Mononuclear cell (primary cell): Measurements from ENCODE around the gene IYD. TPM values are rescaled to one million over a fixed set of nuclear protein-coding genes. Genes with fewer than 3 reads are reported as not detected.
A peak's percentile ranks its signal among the peaks of the same experiment; 100 is the strongest.

ENCODE experiments used
- H3K27me3 ChIP-seq: 2 replicates; pipeline ENCODE4 v1.6.0; 2011; ENCODE audit warnings: low read length, control low read depth; ENCODE audit not compliant: insufficient read depth
- H3K4me1 ChIP-seq: 2 replicates; pipeline ENCODE4 v1.5.1; 2011; ENCODE audit warnings: mild to moderate bottlenecking, low read length, control low read depth; ENCODE audit not compliant: insufficient read depth
- H3K4me3 ChIP-seq: 2 replicates; pipeline ENCODE4 v1.5.1; 2011; ENCODE audit warnings: mild to moderate bottlenecking, low read length, moderate library complexity
- H3K9me3 ChIP-seq: 2 replicates; pipeline ENCODE4 v1.5.1; 2011; ENCODE audit warnings: low read depth, mild to moderate bottlenecking, control low read depth, low read length
- total RNA-seq: library from RNA; depleted of rRNA; stranded (reverse); fragments of >200 nt; gene quantifications from one replicate; pipeline ENCODE4 v1.2.3, GENCODE V29; 2012

Gene IYD
- total RNA-seq, 1 donor, result not detected

DNA sequence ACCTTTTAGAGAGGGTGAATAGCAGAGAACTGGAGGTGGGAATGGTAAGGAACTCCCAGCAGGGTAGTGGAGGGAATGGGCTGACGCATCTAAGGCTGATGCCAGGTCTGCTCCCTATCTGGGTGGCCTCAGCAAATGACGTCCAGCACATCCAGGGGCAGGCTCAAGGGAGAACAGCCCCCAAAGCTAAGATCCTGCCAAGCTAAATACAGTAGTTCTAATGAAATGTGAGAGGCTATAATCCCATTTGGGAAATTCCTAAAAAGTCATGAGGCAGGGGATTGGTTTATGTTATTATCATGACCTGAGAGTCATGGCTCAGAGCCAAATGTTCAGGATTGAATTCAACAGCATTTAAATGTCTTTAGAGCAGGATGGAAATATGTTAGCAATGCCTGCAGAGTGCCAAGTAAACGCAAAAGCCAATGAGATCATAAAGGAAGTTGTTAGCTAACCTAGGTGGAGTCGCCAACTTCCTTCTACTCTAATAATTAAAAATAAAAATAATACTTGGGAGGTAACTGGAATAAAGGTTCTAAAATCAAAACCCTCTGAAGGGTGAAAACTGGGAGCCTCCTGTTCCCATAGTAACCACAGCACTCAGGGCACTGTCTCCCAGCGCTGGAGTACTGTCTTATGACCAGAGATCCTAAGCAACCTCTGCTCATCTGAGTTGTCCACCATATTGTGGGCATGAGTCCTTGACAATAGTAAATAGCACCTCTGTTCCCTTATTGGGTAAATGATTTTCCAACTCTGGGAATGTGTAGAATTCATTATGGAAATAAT, 34.8 kb downstream of the IYD start:
- no peaks in the 10 kb centered on the region for H3K9me3 ChIP-seq
- no peaks in the 10 kb centered on the region for H3K4me1 ChIP-seq
- no peak overlapping the region for H3K4me3 ChIP-seq
- peaks cover 2% of the 10 kb centered on the region for H3K27me3 ChIP-seq

GRCh38 chr6:150406948-150407347, 38.1 kb downstream of the IYD start:
- Histone ChIP-seq H3K4me1 (no peaks in the 10 kb centered on the region), H3K4me3 (no peak overlapping the region), H3K9me3 (no peaks in the 10 kb centered on the region), H3K27me3 (peaks cover 5% of the 10 kb centered on the region)

- no peaks in the 10 kb centered on the region for H3K4me1 ChIP-seq
- peaks cover 4% of the 10 kb centered on the region for H3K27me3 ChIP-seq
- H3K9me3 ChIP-seq, result no peaks in the 10 kb centered on the region
- no peak overlapping the region for H3K4me3 ChIP-seq
Observed at GRCh38 chr6:150408842-150409241, 40.0 kb downstream of the IYD start.

GRCh38 chr6:150409576-150410066, 40.8 kb downstream of the IYD start:
- no peaks in the 10 kb centered on the region for H3K9me3 ChIP-seq
- no peak overlapping the region for H3K4me3 ChIP-seq
- peaks cover 2% of the 10 kb centered on the region for H3K27me3 ChIP-seq
- no peaks in the 10 kb centered on the region for H3K4me1 ChIP-seq

DNA sequence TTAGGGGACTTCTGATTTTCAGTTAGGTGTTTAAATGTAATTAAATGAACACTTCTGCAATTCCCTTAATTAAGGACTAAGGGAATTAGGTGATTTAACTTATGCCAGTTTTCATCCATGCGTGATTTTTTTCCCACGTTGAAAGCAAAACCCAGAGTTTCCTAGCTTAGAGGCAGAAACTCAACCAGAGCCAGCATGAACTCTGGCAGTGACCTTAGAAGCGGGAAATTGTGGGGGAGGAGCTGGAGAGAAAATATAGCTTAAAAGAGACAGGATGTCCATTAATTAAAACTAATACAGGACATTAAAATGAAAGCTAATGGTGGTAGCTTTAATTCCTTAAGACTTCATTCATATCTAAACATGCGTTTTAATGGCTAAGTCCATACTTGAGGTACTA, 41.6 kb downstream of the IYD start:
- H3K4me1 ChIP-seq, result no peaks in the 10 kb centered on the region
- no peaks in the 10 kb centered on the region for H3K9me3 ChIP-seq
- H3K27me3 ChIP-seq, result peaks cover 2% of the 10 kb centered on the region
- no peak overlapping the region for H3K4me3 ChIP-seq

DNA sequence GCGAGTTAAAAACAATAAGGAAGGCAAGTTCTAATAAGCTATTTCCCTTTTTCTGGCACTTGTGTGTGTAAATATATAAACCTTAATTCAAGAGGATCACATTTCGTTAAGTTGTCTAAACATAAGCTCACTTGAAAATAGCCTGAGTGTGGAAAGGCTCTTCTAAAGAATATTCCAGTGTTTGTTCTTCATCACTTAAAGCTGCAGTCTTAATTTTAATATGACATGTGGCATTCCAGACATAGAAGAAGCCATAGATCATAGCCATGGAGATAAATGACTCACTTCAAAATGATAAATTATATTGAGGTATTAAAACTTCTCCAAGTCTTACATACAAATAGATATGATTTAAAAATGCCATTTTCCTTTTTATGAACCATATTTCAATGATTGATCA, 42.1 kb downstream of the IYD start:
- no peaks in the 10 kb centered on the region for H3K9me3 ChIP-seq
- H3K4me3 ChIP-seq, result no peak overlapping the region
- no peaks in the 10 kb centered on the region for H3K4me1 ChIP-seq
- H3K27me3 ChIP-seq, result peaks cover 2% of the 10 kb centered on the region

DNA sequence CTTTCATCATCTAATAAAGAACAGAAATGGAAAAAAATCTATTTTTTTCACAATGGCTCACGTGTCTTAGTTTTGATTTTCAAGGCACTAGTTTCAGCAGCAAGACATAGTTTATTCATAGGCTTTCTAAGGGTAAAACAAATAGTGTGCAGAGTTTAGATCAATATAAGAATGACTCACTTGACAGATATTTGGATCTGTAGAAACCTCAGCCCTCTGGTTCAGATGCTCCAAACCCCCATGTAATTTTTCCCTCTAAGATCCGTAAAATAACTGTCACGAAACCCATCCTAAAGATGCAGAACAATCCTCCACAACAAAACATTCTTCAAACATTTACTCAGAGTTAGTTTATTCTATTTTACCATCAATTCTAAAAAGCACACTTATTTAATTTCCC, 43.4 kb downstream of the IYD start:
- Histone ChIP-seq H3K4me1 (no peaks in the 10 kb centered on the region), H3K27me3 (peaks cover 2% of the 10 kb centered on the region), H3K4me3 (no peak overlapping the region), H3K9me3 (no peaks in the 10 kb centered on the region)

DNA sequence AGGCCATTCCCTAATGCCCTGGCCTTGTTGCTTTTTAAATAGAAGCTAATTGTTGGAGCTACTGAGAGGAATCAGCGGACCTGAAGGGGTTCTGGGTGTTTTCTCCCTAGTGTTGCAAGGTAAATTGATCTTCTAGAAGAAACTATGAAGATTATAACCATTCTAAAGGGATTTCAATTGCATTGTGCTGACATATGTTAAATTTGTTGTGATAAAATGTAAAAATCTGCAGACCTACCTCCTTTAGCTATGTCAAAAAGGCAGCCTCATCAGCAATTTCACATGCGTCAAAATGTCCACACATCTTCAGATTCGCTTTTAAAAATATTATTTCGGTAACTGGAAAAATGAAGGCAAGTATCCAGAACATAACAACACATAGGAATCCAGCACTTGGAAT, 44.4 kb downstream of the IYD start:
- Histone ChIP-seq H3K4me3 (no peak overlapping the region), H3K4me1 (no peaks in the 10 kb centered on the region), H3K9me3 (no peaks in the 10 kb centered on the region), H3K27me3 (peaks cover 2% of the 10 kb centered on the region)

- no peaks in the 10 kb centered on the region for H3K4me1 ChIP-seq
- H3K9me3 ChIP-seq, result no peaks in the 10 kb centered on the region
- no peak overlapping the region for H3K4me3 ChIP-seq
- H3K27me3 ChIP-seq, result peaks cover 2% of the 10 kb centered on the region
Observed at GRCh38 chr6:150413781-150414281, 45.0 kb downstream of the IYD start.

DNA sequence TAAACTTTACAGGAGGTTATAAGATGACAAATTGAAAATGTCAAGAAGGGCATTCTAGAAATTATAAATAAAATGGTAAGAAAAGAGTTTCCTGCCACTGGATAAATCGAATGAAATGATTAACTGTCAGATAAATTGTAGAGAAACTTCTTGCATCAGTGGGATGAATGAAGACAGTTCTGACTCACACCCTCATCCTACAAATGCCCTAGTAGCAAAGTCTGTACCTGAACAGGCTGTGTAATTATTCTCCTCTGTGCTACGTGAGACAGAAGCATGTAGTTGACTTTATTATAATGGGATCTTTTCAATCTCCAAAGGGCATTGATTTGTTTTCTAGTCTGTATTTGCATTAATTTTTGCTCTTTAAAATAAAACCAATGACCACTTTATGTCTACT, 47.3 kb downstream of the IYD start:
- H3K27me3 ChIP-seq, result no peaks in the 10 kb centered on the region
- H3K4me3 ChIP-seq, result no peak overlapping the region
- peaks cover 4% of the 10 kb centered on the region for H3K4me1 ChIP-seq
- H3K9me3 ChIP-seq, result no peaks in the 10 kb centered on the region

DNA sequence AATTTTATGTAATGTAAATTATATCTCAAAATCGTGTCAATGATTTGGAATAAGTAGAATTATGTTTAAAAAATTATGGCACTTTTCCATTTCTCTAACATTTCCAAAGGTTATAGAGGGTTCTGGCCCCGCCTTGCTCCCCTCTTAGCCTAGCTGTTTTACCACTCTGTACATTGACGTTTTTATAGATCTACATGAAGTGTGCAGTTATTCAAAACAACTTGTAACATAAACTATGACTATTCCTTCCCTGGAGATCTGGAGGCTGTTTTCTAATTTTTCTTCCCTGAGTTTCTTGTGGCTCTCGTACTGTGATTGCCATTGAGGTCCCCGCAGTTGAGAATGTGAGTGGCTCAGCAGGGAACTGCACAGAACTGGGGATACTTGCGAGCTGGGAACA, 48.4 kb downstream of the IYD start:
- Histone ChIP-seq H3K9me3 (no peaks in the 10 kb centered on the region), H3K4me3 (no peak overlapping the region), H3K27me3 (no peaks in the 10 kb centered on the region), H3K4me1 (peaks cover 4% of the 10 kb centered on the region)

DNA sequence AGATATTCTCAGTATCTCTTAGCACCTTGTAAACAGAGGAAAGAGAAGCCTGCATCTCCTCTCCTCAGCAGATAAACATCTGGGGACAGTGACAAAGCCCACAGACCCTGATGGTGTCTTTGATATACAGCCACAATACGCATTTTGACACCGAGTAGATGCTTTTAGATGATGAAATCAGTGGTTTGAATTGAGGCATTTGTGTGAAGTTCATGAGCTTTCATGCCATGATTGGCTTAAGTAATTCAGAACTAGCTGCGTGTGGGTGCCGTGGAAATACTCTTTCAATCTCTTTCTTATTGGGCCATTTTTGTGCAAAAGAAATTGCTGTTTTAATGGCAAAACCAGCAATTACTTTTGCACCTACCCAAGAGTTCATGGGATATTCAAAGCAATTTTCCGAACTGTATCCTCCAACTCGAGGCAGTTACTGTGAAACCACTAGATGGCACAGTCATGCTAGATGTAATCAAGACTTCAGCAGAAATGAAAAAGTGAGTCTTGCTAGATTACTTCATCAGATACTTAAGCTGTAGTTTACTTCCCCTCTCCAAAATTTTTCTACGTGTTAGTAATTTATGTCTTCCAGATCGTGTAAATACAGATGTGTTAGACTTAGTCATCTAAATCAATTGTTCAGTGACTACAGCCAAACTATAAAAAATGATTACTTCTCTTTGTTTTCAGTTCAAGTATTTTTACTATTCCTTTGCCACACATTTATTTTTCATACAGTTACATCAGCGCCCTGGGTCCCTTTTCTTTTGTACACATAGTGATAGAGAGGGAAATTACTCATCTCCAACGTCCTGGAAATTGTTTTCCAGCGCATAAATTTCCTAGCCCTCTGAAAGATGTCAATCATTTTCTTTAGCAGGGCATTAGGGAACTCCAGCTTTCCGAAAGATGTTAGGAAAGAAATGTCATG, 49.4 kb downstream of the IYD start:
- Histone ChIP-seq H3K27me3 (no peaks in the 10 kb centered on the region), H3K4me1 (peaks cover 4% of the 10 kb centered on the region), H3K9me3 (no peaks in the 10 kb centered on the region), H3K4me3 (no peak overlapping the region)

GRCh38 chr6:150418827-150419594, 50.2 kb downstream of the IYD start:
- H3K4me3 ChIP-seq, result peak overlapping the region; percentile 17
- no peaks in the 10 kb centered on the region for H3K27me3 ChIP-seq
- H3K9me3 ChIP-seq, result no peaks in the 10 kb centered on the region
- peaks cover 4% of the 10 kb centered on the region for H3K4me1 ChIP-seq

DNA sequence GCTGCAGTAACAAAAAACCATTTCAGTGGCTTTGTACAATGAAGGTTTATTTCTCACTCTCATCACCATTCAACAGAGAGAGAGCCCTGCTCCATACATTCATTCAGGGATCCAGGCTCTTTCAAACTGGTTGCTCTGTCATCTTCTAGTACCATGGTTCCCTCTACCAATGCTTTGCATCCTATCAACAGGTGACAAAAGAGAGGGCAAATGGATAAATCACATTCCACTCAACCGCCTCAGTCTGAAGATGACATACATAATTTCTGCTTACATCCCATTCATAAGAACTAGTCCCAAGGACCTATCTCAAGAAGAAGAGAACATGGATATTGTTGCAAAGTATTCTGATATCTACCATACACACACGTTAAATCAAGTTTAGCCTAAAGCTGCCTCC, 51.6 kb downstream of the IYD start:
- no peaks in the 10 kb centered on the region for H3K27me3 ChIP-seq
- no peaks in the 10 kb centered on the region for H3K9me3 ChIP-seq
- no peak overlapping the region for H3K4me3 ChIP-seq
- peaks cover 4% of the 10 kb centered on the region for H3K4me1 ChIP-seq

DNA sequence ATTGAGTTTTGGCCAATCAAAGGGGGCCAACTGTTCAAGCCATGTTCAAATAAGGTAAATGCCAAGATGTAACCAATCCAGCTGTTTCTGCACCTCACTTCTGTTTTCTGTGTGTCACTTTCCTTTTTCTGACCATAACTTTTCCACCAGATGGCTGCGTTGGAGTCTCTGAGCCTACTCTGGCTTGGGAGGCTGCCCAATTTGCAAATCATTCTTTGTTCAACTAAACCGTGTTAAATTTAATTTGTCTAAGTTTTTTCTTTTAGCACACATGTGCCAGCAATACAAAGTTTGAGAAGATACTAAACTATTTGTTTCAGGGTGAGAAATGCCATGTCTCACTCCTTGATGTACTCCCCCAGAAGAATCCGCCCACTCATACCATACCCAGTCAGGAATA, 52.1 kb downstream of the IYD start:
- no peaks in the 10 kb centered on the region for H3K9me3 ChIP-seq
- H3K4me3 ChIP-seq, result no peak overlapping the region
- peaks cover 4% of the 10 kb centered on the region for H3K4me1 ChIP-seq
- no peaks in the 10 kb centered on the region for H3K27me3 ChIP-seq
